Adrenal gland (tissue), 12 donors: Measurements from ENCODE around the gene KLF15. TPM values are rescaled to one million over a fixed set of nuclear protein-coding genes. Genes with fewer than 3 reads are reported as not detected.

Experiments
- DNase-seq, 7 donors: peaks; one replicate each; pipeline ENCODE4 v3.0.0-alpha.2; 2019 to 2020
- H3K27ac ChIP-seq, 5 donors: fragments of 200-600 bp; sonication (generic) in 4 of 5; 1 replicate in 3 of 5; 2 replicates in 2 of 5; pipeline versions ENCODE4 v1.5.1 to v1.8.0; 2016 to 2020; ENCODE audit warnings: mild to moderate bottlenecking in 1 of 5
- H3K27me3 ChIP-seq: fragments of 200-600 bp; 2 replicates; pipeline ENCODE4 v1.8.0; 2021
- H3K36me3 ChIP-seq, 2 donors: fragments of 200-600 bp; replicated peaks in 1 of 2; 1 replicate in 1 of 2; 2 replicates in 1 of 2; pipeline versions ENCODE4 v1.5.1 to v1.8.0; 2018 to 2022
- H3K4me1 ChIP-seq, 2 donors: fragments of 200-600 bp; replicated peaks in 1 of 2; 1 replicate in 1 of 2; 2 replicates in 1 of 2; pipeline versions ENCODE4 v1.5.1 to v1.8.0; 2018 to 2021
- H3K4me3 ChIP-seq, 4 donors: fragments of 200-600 bp; sonication (generic) in 3 of 4; one replicate each; pipeline ENCODE4 v1.5.1; 2016 to 2018
- H3K9me3 ChIP-seq, 3 donors: fragments of 200-600 bp; sonication (generic) in 1 of 3; replicated peaks in 1 of 3; 1 replicate in 2 of 3; 2 replicates in 1 of 3; pipeline versions ENCODE4 v1.5.1 to v1.8.0; 2016 to 2021
- POLR2A ChIP-seq, 2 donors: fragments of 450-650 bp; IDR thresholded peaks; one replicate each; pipeline ENCODE4 v1.6.1; 2017; ENCODE audit warnings: antibody characterized with exemption in 2 of 2, mild to moderate bottlenecking in 2 of 2, moderate library complexity in 1 of 2
- WGBS, 4 donors: extraction: QIAGEN DNeasy Blood & Tissue Kit in 2 of 4; methylation state at CpG; one replicate each; pipeline versions ENCODE4 v1.1.5 to v1.1.7; 2013 to 2017; 5-methylcytosine and 5-hydroxymethylcytosine counted together
- intact Hi-C, 2 donors: fragments of 100-400 bp; cut with DNase I; formaldehyde crosslinking; loops; one replicate each; pipeline versions ENCODE4 v1.14.1 to v1.15.0; 2022 to 2023
- polyA plus RNA-seq, 3 donors: library from polyadenylated mRNA; stranded (reverse); fragments of 200-250 nt in 2 of 3; fragments of 350-450 nt in 1 of 3; fragmentation: Illumina TruSeq in 1 of 3; extraction: RNeasy Lipid Tissue Mini Kit (QIAGEN cat#74804) in 1 of 3; gene quantifications; one replicate each; pipeline ENCODE4 v1.2.3, GENCODE V29; 2013 to 2014
- total RNA-seq, 9 donors: library from RNA; depleted of rRNA in 4 of 9; stranded (reverse); fragments of >200 nt in 4 of 9; fragments of 120-200 nt in 1 of 9; fragmentation: NEBNext Ultra II Directional in 1 of 9; extraction: Animal tissue kit (Norgen Biotek cat#: 25700) in 1 of 9; gene quantifications; one replicate each; pipeline versions ENCODE4 v1.1.0 to v1.2.4, GENCODE V29; 2013 to 2023
- TF ChIP-seq, protein P1 (sequence below), 6 experiments: fragments of 450-650 bp in 4 of 6; fragments of 200-600 bp in 2 of 6; sonication (generic) in 1 of 6; IDR thresholded peaks; 1 replicate in 5 of 6; 2 replicates in 1 of 6; pipeline versions ENCODE4 v1.5.1 to v1.8.0; 2016 to 2021; ENCODE audit warnings: antibody characterized with exemption in 6 of 6, mild to moderate bottlenecking in 2 of 6, moderate library complexity in 1 of 6
- donor health status: healthy with polysubstance abuse.
- donor health status: Bipolar disorder and iron deficiency.
- donor health status: DM: yes; HTN: yes; CAD: no.
- donor health status: DM: no; HTN: no; CAD: no.
- donor health status: DM: no; HTN: no; CAD: no.
- donor health status: DM: yes; HTN: yes; CAD: no.

The KLF15 gene
- total and polyA plus RNA-seq, 12 donors = 2.0 to 22.4 (median 11.8) TPM

DNA sequence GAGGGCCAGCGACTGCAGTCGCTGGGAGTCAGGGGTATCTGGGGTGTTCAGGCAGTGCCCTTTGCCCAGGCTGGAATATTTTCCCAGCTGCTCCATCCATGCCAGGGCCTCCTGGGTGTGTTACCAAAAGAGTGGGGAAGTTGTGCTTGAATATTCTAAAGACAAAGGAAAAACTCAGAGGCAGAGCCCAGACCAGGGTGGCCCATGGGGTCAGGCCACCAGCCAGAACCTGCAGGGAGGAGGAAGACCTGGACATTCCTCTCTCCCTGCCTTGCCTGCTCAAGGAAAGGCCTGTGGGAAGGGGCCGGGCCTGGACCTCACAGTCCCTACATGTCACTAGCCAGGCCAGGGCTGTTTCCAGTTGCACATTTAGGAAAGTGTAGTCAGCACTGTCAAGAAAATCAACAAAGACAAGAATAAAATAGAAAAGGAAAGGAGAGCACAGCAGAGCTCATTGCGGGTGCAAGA lies 16.0 kb upstream of the KLF15 start:
- peaks cover 0 to 10% of the 10 kb centered on the region in 2 donors for H3K4me1 ChIP-seq
- no peaks in the 10 kb centered on the region for H3K36me3 ChIP-seq
- H3K4me3 ChIP-seq = no peak overlapping the region
- WGBS, 4 donors = 93 to 95% (median 94%) methylated on average over 4 of the region's 4 CpGs
- H3K9me3 ChIP-seq = no peaks in the 10 kb centered on the region
- intact Hi-C loops = no loop called here
- no peaks in the 10 kb centered on the region for H3K27me3 ChIP-seq
- H3K27ac ChIP-seq = peak overlapping the region in 1 of 5 donors; percentile 52
- TF ChIP-seq, protein P1, sequence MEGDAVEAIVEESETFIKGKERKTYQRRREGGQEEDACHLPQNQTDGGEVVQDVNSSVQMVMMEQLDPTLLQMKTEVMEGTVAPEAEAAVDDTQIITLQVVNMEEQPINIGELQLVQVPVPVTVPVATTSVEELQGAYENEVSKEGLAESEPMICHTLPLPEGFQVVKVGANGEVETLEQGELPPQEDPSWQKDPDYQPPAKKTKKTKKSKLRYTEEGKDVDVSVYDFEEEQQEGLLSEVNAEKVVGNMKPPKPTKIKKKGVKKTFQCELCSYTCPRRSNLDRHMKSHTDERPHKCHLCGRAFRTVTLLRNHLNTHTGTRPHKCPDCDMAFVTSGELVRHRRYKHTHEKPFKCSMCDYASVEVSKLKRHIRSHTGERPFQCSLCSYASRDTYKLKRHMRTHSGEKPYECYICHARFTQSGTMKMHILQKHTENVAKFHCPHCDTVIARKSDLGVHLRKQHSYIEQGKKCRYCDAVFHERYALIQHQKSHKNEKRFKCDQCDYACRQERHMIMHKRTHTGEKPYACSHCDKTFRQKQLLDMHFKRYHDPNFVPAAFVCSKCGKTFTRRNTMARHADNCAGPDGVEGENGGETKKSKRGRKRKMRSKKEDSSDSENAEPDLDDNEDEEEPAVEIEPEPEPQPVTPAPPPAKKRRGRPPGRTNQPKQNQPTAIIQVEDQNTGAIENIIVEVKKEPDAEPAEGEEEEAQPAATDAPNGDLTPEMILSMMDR (IDR thresholded peaks at IDR 0.05) = no peak
- no peak for TF ChIP-seq POLR2A (IDR thresholded peaks at IDR 0.05)
- DNase-seq = peak in 1 of 7 donors; percentile 2

DNA sequence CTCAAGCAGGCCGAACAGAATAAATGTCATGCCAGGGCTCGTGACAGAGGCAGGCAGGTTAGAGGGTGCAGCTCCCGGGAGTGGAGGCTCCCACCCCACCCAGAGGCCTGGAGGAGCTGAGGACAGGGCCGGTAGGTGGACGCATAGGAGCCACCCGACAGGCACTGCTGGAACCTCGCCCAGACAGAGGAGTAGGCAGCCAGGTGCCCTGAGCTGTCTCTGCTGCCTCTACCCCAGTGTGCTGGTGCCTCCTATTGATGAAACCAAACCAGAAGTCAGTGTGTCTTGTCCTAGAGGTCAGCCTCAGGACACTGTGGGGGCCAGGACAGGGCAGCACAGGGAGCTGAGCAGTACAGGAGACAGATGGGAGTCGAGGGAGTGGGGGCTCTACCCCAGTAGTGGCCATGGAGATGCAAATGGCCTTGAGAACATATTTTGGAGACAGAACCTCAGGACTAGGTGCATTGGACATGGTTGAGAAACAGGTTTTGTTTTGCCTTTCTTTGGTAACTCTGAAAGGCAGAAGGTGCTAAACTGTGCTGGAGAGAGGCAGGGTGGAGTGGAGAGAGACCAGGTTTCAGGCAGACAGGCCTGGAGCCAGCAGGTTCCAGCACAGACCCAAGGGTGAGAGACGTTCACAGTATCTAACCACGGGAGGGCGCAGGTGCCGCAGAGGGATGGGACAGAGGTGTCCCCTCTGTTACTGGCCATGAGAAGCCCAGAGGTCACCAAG lies 15.4 kb upstream of the KLF15 start:
- TF ChIP-seq POLR2A (IDR thresholded peaks at IDR 0.05) = no peak
- TF ChIP-seq, protein P1 (IDR thresholded peaks at IDR 0.05) = no peak
- Histone ChIP-seq H3K27me3 (no peaks in the 10 kb centered on the region), H3K36me3 (no peaks in the 10 kb centered on the region), H3K27ac (no peak overlapping the region), H3K9me3 (no peaks in the 10 kb centered on the region), H3K4me3 (no peak overlapping the region), H3K4me1 (peaks cover 0 to 10% of the 10 kb centered on the region in 2 donors)
- no peak for DNase-seq
- 81 to 90% (median 88%) methylated on average over 11 to 12 of the region's 12 CpGs for WGBS, 4 donors
- intact Hi-C loops = no loop called here

DNA sequence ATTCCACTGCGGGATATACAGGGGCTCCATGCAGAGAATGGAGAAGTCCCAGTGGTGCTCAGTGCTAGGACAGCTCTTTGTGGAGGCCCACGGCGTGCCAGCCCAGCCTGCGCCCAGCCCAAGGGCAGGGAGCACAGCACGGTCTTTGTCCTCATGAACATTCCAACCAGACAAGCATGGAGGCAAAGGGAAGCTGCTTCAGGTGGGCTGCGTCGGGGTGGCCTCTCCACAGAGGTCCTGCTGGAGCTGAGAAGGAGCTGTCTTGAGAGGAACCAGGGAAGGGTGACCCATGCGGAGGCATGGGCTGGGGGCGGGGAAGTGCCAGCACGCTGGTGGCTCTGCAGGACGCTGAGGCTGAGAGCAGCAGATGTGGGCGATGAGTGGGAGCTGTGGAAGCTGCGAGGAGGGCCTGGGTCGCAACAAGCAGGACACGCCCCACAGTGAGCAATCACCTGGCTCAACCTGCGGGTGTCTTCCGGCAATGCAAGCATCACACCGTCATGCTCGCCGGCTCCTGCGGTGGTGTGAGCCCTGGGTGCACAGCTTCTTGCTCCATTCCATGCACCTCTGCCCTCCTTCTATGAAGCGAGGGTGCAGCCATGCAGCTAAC lies 14.0 kb upstream of the KLF15 start:
- H3K4me1 ChIP-seq = peaks cover 0 to 10% of the 10 kb centered on the region in 2 donors
- 88 to 94% (median 91%) methylated on average over 11 to 22 of the region's 22 CpGs for WGBS, 4 donors
- no peaks in the 10 kb centered on the region for H3K36me3 ChIP-seq
- TF ChIP-seq, protein P1 (IDR thresholded peaks at IDR 0.05) = no peak
- no peak for TF ChIP-seq POLR2A (IDR thresholded peaks at IDR 0.05)
- no peak overlapping the region for H3K4me3 ChIP-seq
- H3K27me3 ChIP-seq = no peaks in the 10 kb centered on the region
- H3K27ac ChIP-seq = no peak overlapping the region
- no peak for DNase-seq
- intact Hi-C loops = no loop called here
- H3K9me3 ChIP-seq = no peaks in the 10 kb centered on the region

DNA sequence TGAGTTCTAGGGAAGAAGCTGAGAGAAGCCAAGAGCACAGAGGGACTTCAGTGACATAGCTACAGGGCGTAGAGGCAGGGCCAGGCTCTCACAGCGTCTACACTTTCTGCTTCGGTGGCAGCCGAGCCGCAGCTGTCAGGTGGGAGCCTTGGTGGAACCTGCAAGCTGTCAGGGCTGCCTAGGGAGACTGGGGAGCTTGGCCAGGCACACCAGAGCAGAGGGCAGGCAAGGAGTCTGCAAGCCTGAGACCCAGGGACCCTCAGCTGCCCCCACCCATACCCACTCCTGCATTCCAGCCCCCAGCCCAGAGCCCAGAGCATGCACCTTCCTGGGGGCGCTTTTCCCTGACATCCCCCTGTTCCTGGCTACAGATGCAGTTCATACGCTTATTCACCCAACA lies 13.4 kb upstream of the KLF15 start:
- H3K4me3 ChIP-seq = no peak overlapping the region
- H3K27me3 ChIP-seq = no peaks in the 10 kb centered on the region
- WGBS, 4 donors = 88 to 94% (median 91%) methylated on average over 6 to 7 of the region's 7 CpGs
- H3K9me3 ChIP-seq = no peaks in the 10 kb centered on the region
- TF ChIP-seq POLR2A (IDR thresholded peaks at IDR 0.05) = no peak
- TF ChIP-seq, protein P1 (IDR thresholded peaks at IDR 0.05) = no peak
- DNase-seq = no peak
- peaks cover 0 to 10% of the 10 kb centered on the region in 2 donors for H3K4me1 ChIP-seq
- intact Hi-C loops = no loop called here
- H3K36me3 ChIP-seq = no peaks in the 10 kb centered on the region
- no peak overlapping the region for H3K27ac ChIP-seq
